Measurements from ENCODE around the gene PRRX2. TPM values are rescaled to one million over a fixed set of nuclear protein-coding genes. Genes with fewer than 3 reads are reported as not detected.

Gene PRRX2
- total RNA-seq, 1 donor from 2014 or later, result not detected

- Histone ChIP-seq H3K27me3 (ENCODE audit: control insufficient read depth, insufficient read depth, low read length) (peaks cover 8% of the 10 kb centered on the region), H3K36me3 (ENCODE audit: control insufficient read depth, insufficient read depth, low read length) (no peaks in the 10 kb centered on the region), H3K4me3 (ENCODE audit: low read depth, low read length) (no peak overlapping the region)
- FAIRE-seq, result no peak
- TF ChIP-seq CTCF (IDR thresholded peaks at IDR 0.05; ENCODE audit: insufficient read depth, low read length, severe bottlenecking), result no peak
- DNase-seq (ENCODE audit: low read depth), result no peak
Measured at GRCh38 chr9:129720865-129721545, 55.6 kb downstream of the PRRX2 start.

- FAIRE-seq (no peak), DNase-seq (ENCODE audit: low read depth) (no peak)
- H3K4me3 ChIP-seq (ENCODE audit: low read depth, low read length), result no peak overlapping the region
- no peaks in the 10 kb centered on the region for H3K36me3 ChIP-seq (ENCODE audit: control insufficient read depth, insufficient read depth, low read length)
- peaks cover 8% of the 10 kb centered on the region for H3K27me3 ChIP-seq (ENCODE audit: control insufficient read depth, insufficient read depth, low read length)
- no peak for TF ChIP-seq CTCF (IDR thresholded peaks at IDR 0.05; ENCODE audit: insufficient read depth, low read length, severe bottlenecking)
Measured at GRCh38 chr9:129722913-129723312, 57.5 kb downstream of the PRRX2 start.

- DNase-seq (ENCODE audit: low read depth) (no peak), FAIRE-seq (no peak)
- no peak overlapping the region for H3K4me3 ChIP-seq (ENCODE audit: low read depth, low read length)
- H3K27me3 ChIP-seq (ENCODE audit: control insufficient read depth, insufficient read depth, low read length), result peaks cover 5% of the 10 kb centered on the region
- no peak for TF ChIP-seq CTCF (IDR thresholded peaks at IDR 0.05; ENCODE audit: insufficient read depth, low read length, severe bottlenecking)
- H3K36me3 ChIP-seq (ENCODE audit: control insufficient read depth, insufficient read depth, low read length), result no peaks in the 10 kb centered on the region
Measured at GRCh38 chr9:129724456-129725190, 59.2 kb downstream of the PRRX2 start.

- no peak for FAIRE-seq
- peaks cover 6% of the 10 kb centered on the region for H3K27me3 ChIP-seq (ENCODE audit: control insufficient read depth, insufficient read depth, low read length)
Measured at GRCh38 chr9:129725795-129726251, 60.4 kb downstream of the PRRX2 start.

GRCh38 chr9:129726322-129727160 lies 61.1 kb downstream of the PRRX2 start:
- Histone ChIP-seq H3K27me3 (ENCODE audit: control insufficient read depth, insufficient read depth, low read length) (peaks cover 6% of the 10 kb centered on the region), H3K36me3 (ENCODE audit: control insufficient read depth, insufficient read depth, low read length) (no peaks in the 10 kb centered on the region), H3K4me3 (ENCODE audit: low read depth, low read length) (no peak overlapping the region)
- DNase-seq (ENCODE audit: low read depth) (peak; percentile 38), FAIRE-seq (no peak)
- TF ChIP-seq CTCF (IDR thresholded peaks at IDR 0.05; ENCODE audit: insufficient read depth, low read length, severe bottlenecking), result peak; percentile 98

More at GRCh38 chr9:129725795-129726251, 60.4 kb downstream of the PRRX2 start:
- no peak overlapping the region for H3K4me3 ChIP-seq (ENCODE audit: low read depth, low read length)
- TF ChIP-seq CTCF (IDR thresholded peaks at IDR 0.05; ENCODE audit: insufficient read depth, low read length, severe bottlenecking), result no peak
- H3K36me3 ChIP-seq (ENCODE audit: control insufficient read depth, insufficient read depth, low read length), result no peaks in the 10 kb centered on the region
- no peak for DNase-seq (ENCODE audit: low read depth)
